Measurements from ENCODE around the gene RYR1.
"Not testable (repeated sequence)": the region's sequence is repeated elsewhere in the genome, so short reads cannot be mapped to it uniquely, and the experiment has no call there.

The RYR1 gene

GRCh38 chr19:38496116-38496515 is 62.6 kb downstream of the RYR1 start:
- no peak for DNase-seq

DNA sequence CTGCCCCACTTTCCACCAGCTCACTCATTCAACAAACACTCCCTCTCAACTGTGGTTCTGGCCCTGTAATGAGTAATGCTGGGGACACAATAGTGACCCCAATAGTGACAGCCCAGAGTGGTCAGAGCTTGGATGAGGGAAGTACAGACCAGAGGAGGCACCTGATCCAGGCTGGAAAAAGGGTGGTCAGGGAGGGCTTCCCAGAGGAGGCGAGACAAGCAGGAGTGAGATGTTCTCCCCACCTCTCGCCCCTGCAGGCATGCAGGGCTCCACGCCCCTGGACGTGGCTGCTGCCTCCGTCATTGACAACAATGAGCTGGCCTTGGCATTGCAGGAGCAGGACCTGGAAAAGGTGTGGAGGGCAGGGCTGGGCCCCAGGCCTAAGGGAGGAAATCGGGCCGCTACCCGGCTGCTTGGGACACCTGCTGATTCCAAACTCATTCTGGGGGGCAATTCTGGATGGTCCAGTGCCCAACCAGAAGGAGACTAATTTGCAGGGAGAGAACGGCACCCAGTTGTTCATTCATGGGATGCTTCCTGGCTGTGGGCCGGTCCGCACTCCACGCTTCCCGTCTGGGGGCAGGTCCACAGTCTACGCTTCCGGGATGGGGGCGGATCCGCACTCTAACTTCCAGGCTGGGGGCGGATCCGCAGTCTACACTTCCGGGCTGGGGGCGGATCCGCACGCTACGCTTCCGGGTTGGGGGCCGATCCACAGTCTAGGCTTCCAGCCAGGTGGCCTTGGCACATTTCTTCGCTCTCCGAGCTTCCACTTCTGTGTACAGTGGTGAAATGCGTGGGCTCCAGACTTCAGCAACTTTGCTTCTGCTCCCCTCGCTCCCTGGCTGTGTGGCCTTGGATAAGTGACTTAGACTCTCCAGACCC is 63.4 kb downstream of the RYR1 start:
- no peak for DNase-seq

DNA sequence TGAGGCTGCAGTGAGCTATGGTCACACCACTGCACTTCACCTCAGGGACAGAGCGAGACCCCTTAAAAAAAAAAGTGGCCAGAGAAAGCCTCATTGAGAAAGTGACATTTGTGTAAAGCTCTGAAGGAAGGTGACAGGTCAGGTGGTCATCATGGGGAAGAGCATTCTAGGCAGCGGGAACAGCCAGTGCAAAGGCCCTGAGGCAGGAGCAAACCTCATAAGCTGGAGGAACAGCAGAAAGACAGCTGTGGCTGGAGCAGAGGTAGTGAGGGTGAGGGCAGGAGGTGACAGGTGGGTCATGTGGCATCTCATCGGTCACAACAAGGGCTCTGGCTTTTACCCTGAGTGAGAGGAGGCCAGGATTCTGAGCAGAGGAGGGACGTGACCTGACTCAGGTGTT is 64.4 kb downstream of the RYR1 start:
- no peak for DNase-seq

- no peak for DNase-seq
Observed at GRCh38 chr19:38499532-38499931, 66.0 kb downstream of the RYR1 start.

DNA sequence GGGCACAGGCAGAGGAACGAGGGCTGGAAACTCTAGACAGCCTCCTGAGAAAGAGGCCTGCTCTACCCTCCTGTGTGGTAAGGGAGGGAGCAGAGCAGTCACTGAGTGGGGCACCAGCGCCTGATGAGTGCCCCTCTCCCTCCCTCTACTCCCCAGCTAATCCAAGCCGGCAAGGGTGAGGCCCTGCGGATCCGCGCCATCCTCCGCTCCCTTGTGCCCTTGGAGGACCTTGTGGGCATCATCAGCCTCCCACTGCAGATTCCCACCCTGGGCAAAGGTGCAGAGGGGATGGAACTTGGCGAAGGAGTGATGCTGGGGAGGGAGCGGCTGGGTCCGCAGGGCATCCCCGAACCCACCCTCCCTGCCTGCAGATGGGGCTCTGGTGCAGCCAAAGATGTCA is 67.0 kb downstream of the RYR1 start:
- no peak for DNase-seq

DNA sequence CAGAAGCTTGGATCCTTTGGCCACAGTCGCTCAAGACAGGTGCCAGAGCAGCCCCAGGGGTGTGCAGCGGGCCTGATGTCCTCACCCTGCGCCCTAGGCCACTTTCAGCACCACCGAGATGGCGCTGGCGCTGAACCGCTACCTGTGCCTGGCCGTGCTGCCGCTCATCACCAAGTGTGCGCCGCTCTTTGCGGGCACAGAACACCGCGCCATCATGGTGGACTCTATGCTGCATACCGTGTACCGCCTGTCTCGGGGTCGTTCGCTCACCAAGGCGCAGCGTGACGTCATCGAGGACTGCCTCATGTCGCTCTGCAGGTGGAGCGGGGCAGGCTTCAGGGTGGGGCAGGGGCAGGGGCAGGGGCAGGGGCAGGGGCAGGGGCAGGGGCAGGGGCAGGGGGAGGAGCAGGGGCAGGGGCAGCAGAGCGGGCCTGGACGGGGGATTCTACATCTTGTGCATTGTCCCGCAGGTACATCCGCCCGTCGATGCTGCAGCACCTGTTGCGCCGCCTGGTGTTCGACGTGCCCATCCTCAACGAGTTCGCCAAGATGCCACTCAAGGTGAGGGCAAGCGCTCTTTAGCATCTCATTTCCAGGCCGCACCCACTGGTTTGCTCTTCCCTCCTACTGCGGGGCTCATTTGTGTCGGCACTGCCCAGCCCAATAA is 69.1 kb downstream of the RYR1 start:
- no peak for DNase-seq

- no peak for DNase-seq
Observed at GRCh38 chr19:38503077-38503410, 69.6 kb downstream of the RYR1 start.

DNA sequence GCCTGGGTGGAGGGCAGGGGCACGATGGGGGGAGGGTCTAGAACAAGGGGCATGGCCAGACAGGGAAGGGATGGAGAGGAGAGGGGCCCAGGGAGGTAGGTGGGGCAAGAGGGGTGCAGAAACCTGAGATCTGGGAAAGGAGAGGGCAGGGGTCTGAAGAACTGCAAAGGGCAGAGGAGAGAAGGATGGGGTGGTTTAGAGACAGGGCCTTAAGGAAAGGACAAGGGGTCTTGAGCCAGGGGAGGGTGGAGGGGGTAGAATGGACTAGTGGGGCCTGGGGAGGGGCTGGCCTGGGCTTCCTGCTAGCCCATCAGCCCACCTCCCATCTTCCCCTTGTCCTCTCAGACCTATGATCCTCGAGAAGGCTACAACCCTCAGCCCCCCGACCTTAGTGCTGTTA is 72.5 kb downstream of the RYR1 start:
- no peak for DNase-seq

DNA sequence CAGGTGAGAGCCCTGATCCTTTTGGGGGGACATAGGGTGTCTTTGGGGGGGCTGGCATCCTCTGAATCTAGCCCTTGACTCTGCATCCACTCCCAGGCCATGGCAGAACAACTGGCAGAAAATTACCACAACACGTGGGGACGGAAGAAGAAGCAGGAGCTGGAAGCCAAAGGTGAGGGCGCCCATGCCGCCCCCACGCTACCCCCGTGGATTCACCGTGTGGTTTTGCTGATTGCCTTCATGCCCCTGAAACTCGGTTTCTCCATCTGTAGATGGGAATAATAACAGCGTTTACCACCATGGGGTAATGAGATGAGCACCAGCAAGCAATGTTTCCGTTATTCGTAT is 72.9 kb downstream of the RYR1 start:
- DNase-seq, result no peak

DNA sequence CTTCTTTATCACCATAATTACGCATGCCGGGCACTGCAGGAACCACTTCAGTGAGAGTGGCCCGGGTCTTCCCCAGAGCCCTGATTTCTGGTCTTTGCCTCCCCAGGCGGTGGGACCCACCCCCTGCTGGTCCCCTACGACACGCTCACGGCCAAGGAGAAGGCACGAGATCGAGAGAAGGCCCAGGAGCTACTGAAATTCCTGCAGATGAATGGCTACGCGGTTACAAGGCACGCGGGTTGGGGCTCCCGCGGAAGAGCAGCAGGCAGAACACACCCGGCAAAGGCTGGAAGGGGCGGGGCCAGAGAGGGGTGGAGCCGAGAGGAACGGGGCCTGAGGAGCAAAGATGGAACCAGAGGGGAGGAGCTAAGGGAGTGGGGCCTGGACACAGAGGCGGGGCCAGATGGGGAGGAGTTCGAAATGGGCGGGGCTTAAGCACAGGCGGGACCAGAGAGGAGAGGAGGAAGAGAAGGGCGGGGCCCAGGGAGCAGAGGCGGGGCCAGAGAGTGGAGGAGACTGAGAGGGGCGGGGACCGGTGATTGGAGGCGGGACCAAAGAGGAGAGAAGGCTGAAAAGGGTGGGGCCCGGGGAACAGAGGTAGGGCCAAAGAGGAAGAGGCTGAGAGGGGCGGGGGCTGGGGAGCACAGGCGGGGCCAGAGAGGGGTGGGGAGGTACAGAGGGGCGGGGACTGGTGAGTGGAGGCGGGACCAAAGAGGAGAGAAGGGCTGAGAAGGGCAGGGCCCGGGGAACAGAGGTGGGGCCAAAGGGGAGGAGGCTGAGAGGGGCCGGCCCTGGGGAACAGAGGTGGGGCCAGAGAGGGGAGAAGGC is 73.4 kb downstream of the RYR1 start:
- no peak for DNase-seq

DNA sequence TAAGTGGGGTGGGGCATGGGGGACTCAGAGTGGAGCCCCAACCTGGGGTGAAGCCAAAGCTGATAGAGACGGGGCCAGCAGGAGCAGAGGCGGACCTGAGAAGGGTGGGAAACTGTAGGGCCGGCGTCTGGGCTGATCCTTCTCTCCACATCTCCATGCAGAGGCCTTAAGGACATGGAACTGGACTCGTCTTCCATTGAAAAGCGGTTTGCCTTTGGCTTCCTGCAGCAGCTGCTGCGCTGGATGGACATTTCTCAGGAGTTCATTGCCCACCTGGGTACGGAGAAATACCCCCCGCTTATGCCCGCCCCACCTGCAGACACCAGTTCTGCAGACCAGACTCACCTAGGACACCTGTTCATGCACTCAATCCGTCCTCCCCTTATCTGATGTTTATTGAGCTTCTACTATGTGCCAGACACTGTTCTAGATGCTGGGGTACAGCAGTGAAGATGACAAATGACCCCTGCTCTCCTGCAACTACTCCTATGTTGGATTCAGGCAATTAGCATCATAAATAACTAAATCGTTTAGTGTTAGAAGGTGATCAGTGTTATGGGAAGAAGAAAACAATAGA is 74.1 kb downstream of the RYR1 start:
- DNase-seq, result no peak

DNA sequence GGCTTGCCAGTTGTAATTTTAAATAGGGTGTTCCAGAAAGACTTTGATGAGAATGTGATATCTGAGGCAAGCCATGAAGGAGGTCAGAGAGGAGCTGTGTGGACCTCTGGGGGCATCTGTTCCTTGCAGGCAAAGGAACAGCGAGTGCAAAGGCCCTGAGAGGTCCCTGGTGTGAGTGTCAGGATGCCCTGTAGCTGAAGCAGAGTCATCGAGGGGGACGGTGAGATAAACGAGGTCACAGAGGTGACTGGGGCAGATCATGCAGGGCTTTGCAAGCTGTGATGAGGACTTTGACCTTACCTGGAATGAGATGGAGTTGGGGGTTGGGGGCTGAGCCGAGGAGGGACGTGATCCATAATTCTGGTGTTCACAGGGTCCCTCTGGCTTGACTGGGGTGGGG is 75.0 kb downstream of the RYR1 start:
- DNase-seq, result no peak

- no peak for DNase-seq
Observed at GRCh38 chr19:38509027-38509426, 75.5 kb downstream of the RYR1 start.

DNA sequence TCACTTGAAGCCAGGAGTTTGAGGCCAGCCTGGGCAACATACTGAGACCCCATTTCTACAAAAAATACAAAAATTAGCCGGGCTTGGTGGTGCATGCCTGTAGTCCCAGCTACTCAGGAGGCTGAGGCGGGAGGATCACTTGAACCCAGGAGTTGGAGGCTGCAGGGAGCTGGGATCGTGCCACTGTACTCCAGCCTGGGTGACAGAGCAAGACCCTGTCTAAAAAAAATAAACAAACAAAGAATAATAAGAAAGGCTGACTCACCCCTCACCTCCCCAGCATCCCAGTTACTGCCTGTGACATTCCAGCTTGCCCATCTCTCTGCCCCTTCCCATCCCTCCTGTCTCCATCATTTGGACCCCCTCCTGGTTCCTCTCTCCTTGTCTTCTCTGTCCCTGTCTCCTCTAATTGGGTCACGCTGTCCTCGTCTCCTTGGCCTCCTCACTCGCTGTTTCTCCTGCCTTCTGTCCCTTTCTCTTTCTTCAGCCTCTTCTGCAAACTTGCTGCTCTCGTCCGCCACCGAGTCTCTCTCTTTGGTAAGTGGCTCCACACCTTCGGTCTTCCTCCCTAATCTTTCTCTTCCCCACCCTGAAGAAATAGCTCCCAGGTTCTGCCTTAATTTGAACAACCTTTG is 77.7 kb downstream of the RYR1 start:
- no peak for DNase-seq

GRCh38 chr19:38512277-38512676 is 78.8 kb downstream of the RYR1 start:
- DNase-seq, result no peak

GRCh38 chr19:38513156-38513555 is 79.7 kb downstream of the RYR1 start:
- not testable (repeated sequence) for DNase-seq

- DNase-seq, result no peak
Observed at GRCh38 chr19:38513762-38514167, 80.3 kb downstream of the RYR1 start.

DNA sequence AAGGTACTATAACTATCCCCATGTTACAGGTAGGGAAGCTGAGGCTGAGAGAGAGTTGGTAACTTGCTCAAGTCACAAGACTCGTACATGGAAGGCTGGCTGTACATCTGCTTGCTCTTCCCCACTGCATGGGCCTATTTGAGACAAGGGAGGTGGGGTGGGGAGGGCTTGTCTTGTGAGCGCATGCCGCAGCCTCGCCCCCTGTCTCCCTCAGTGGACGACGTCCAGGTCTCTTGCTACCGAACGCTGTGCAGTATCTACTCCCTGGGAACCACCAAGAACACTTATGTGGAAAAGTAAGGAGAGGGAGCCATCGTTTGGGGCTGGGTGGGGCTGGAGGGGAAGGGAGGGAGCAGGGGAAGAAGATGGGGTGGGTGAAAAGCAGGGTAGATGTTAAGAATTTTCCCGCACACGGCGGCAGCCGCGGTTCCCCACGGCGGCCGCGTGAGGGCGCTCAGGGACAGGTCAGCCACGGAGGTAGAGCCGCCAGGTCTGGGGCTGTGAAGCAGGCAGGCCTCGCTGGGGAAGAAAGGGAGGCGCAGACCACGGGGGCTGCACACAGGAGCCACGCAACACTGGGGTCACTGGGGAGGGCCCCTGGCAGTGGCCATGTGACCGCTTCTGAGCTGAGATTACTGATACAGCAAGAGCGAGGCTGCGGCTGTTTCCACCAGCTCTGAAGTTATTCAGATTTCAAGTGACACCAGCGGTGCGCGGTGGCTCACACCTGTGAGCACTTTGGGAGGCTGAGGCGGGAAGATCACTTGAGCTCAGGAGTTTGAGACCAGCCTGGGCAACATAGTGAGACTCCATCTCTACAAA is 81.5 kb downstream of the RYR1 start:
- no peak for DNase-seq

DNA sequence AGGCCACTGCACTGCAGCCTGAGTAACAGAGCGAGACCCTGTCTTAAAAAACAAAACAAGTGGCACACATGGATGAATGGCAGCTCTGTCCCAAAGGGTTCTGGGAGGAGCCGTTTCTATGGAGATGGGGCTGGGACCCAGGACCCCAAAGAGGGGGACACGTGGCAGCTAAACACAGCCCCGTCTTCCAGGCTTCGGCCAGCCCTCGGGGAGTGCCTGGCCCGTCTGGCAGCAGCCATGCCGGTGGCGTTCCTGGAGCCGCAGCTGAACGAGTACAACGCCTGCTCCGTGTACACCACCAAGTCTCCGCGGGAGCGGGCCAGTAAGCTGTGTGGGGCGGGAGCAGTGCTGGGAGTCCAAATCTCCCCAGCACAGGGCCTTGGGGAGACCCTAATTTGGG is 82.4 kb downstream of the RYR1 start:
- no peak for DNase-seq

- no peak for DNase-seq
Observed at GRCh38 chr19:38516802-38517201, 83.3 kb downstream of the RYR1 start.

GRCh38 chr19:38517321-38517720 is 83.8 kb downstream of the RYR1 start:
- no peak for DNase-seq

- DNase-seq, result not testable (repeated sequence)
Observed at GRCh38 chr19:38517980-38518379, 84.5 kb downstream of the RYR1 start.

Data from cortex of kidney (tissue), 1 donor.